ENCODE results near the gene PACS1.

The PACS1 gene

GRCh38 chr11:66176650-66177049, 106.6 kb downstream of the PACS1 start:
- no peaks in the 10 kb centered on the region for H3K27me3 ChIP-seq
- H3K4me1 ChIP-seq = no peaks in the 10 kb centered on the region
- TF ChIP-seq, protein P1, sequence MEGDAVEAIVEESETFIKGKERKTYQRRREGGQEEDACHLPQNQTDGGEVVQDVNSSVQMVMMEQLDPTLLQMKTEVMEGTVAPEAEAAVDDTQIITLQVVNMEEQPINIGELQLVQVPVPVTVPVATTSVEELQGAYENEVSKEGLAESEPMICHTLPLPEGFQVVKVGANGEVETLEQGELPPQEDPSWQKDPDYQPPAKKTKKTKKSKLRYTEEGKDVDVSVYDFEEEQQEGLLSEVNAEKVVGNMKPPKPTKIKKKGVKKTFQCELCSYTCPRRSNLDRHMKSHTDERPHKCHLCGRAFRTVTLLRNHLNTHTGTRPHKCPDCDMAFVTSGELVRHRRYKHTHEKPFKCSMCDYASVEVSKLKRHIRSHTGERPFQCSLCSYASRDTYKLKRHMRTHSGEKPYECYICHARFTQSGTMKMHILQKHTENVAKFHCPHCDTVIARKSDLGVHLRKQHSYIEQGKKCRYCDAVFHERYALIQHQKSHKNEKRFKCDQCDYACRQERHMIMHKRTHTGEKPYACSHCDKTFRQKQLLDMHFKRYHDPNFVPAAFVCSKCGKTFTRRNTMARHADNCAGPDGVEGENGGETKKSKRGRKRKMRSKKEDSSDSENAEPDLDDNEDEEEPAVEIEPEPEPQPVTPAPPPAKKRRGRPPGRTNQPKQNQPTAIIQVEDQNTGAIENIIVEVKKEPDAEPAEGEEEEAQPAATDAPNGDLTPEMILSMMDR (IDR thresholded peaks at IDR 0.05; ENCODE audit: low read depth, low read length) = no peak
- H3K9me3 ChIP-seq = no peaks in the 10 kb centered on the region
- no peak overlapping the region for H3K4me3 ChIP-seq (ENCODE audit: low read depth, low read length)
- DNase-seq = no peak
- H3K36me3 ChIP-seq = no peaks in the 10 kb centered on the region

DNA sequence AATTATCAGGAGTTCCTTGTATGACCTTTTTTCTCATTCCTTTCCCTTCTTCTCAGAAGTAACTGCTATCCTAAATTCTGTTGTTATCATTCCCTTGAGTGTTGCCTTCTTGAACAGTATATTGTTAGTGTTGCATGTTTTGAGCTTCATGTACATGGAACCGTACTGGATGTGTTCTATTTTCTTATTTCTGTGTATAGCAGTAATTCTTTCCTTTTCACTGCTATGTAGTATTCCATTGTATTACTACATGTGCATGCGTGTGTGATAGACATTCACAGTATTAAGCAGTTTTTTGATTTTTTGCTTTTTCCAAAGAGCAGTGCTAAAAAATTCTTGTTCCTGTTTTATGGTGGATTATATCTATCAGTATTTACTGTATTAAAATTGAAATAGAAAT, 108.1 kb downstream of the PACS1 start:
- Histone ChIP-seq H3K9me3 (no peaks in the 10 kb centered on the region), H3K36me3 (no peaks in the 10 kb centered on the region), H3K4me1 (no peaks in the 10 kb centered on the region), H3K4me3 (ENCODE audit: low read depth, low read length) (no peak overlapping the region), H3K27me3 (no peaks in the 10 kb centered on the region)
- TF ChIP-seq, protein P1 (IDR thresholded peaks at IDR 0.05; ENCODE audit: low read depth, low read length) = no peak
- DNase-seq = no peak

DNA sequence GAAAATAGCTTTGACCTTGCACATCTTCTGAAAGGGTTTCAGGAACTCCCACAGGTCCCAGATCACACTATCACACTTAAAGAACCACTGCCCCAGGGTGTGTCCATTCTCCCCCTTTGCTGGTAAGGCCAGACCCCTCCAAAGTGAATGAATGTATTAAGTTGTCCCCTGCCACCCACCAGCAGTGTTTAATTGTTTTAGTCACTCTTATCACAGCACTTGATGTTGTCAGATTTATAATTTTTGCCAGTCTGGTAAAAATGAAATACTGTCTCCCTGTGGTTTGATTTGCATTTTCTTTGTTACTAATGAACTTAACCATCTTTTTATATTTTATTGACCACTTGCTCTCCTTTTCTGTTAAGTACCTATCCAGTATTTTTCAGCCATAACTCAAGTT, 108.8 kb downstream of the PACS1 start:
- no peak for DNase-seq
- no peaks in the 10 kb centered on the region for H3K27me3 ChIP-seq
- TF ChIP-seq, protein P1 (IDR thresholded peaks at IDR 0.05; ENCODE audit: low read depth, low read length) = no peak
- no peaks in the 10 kb centered on the region for H3K36me3 ChIP-seq
- H3K9me3 ChIP-seq = no peaks in the 10 kb centered on the region
- H3K4me3 ChIP-seq (ENCODE audit: low read depth, low read length) = no peak overlapping the region
- H3K4me1 ChIP-seq = no peaks in the 10 kb centered on the region

- Histone ChIP-seq H3K27me3 (no peaks in the 10 kb centered on the region), H3K9me3 (no peaks in the 10 kb centered on the region), H3K36me3 (no peaks in the 10 kb centered on the region), H3K4me1 (no peaks in the 10 kb centered on the region), H3K4me3 (ENCODE audit: low read depth, low read length) (no peak overlapping the region)
- TF ChIP-seq, protein P1 (IDR thresholded peaks at IDR 0.05; ENCODE audit: low read depth, low read length) = no peak
- DNase-seq = no peak
Measured at GRCh38 chr11:66181632-66182315, 111.7 kb downstream of the PACS1 start.

DNA sequence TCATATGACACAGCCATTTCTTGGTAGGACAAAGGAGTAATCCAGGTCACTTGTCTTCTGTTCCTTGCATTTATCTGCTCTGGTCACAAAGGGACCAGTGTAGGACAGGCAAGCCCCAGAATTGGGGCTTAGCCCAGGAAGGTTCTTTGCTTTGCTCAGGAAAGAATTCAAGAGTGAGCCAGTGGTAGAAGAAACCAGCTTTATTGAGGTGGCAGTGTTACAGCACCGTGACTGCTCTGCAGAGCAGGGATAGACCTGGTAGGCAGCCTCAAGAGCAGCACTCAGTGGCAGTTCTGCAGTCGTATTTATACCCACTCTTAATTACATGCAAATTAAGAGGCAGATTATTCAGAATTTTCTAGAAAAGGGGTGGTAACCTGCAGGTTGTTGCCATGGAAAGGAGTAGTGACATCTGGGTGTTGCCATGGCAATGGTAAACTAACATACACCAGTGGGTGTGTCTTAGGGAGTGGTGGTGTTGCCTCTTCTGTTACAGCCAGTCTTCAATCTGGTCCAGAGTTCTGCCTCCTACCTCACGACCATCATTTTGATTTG, 113.5 kb downstream of the PACS1 start:
- DNase-seq = no peak
- TF ChIP-seq, protein P1 (IDR thresholded peaks at IDR 0.05; ENCODE audit: low read depth, low read length) = no peak
- no peak overlapping the region for H3K4me3 ChIP-seq (ENCODE audit: low read depth, low read length)
- no peaks in the 10 kb centered on the region for H3K4me1 ChIP-seq
- no peaks in the 10 kb centered on the region for H3K36me3 ChIP-seq
- no peaks in the 10 kb centered on the region for H3K27me3 ChIP-seq
- peaks cover 5% of the 10 kb centered on the region for H3K9me3 ChIP-seq

DNA sequence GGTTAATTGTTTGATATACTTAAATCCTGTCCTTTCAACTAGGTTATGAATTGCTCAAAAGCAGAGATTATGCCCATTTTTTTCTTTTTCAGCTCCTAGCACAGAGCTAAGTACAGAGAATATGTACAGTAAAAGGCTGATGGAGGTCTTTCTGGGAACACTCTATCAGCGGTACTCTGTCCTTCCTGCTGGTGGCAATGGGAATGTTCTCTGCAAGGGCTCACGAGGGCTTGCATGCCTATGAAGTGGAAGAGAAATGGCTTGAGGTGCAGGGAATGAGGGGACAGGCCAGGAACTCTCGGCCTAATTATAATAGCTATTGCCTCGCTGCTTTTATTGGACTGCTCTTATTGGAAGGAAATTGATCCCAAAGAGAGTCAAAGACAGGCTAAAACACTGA, 114.7 kb downstream of the PACS1 start:
- DNase-seq = no peak
- Histone ChIP-seq H3K27me3 (no peaks in the 10 kb centered on the region), H3K36me3 (no peaks in the 10 kb centered on the region), H3K9me3 (peaks cover 5% of the 10 kb centered on the region), H3K4me3 (ENCODE audit: low read depth, low read length) (no peak overlapping the region), H3K4me1 (no peaks in the 10 kb centered on the region)
- TF ChIP-seq, protein P1 (IDR thresholded peaks at IDR 0.05; ENCODE audit: low read depth, low read length) = no peak
